CD4-positive, alpha-beta memory T cell (primary cell): ENCODE data around the gene MUC20. TPM values are rescaled to one million over a fixed set of nuclear protein-coding genes. Genes with fewer than 3 reads are reported as not detected.
"Not testable (repeated sequence)": the region's sequence is repeated elsewhere in the genome, so short reads cannot be mapped to it uniquely, and the experiment has no call there.

ENCODE experiments used
- CTCF ChIA-PET: fragments of 350-600 bp; sonication (Branson Sonifier 250); formaldehyde crosslinking; loops from one replicate; lab custom pipeline; 2021; ENCODE audit warnings: inconsistent platforms; ENCODE audit not compliant: partially characterized antibody; lab: Charles Lee
- POLR2A ChIA-PET: fragments of 350-600 bp; sonication (Branson Sonifier 250); formaldehyde crosslinking; loops from one replicate; lab custom pipeline; 2021; ENCODE audit not compliant: partially characterized antibody; lab: Charles Lee
- DNase-seq, 5 donors: peaks; one replicate each; pipeline versions ENCODE4 v3.0.0 to v3.0.0-alpha.2; 2020 to 2022; ENCODE audit warnings: mixed read lengths in 1 of 5
- H3K27ac ChIP-seq: one replicate; pipeline ENCODE4 v1.7.0; 2013; ENCODE audit warnings: low read depth, low read length
- H3K27me3 ChIP-seq: 2 replicates; pipeline ENCODE4 v1.7.0; 2013; ENCODE audit warnings: mild to moderate bottlenecking, low read length, moderate library complexity; ENCODE audit not compliant: insufficient read depth
- H3K36me3 ChIP-seq: 2 replicates; pipeline ENCODE4 v1.7.0; 2013; ENCODE audit warnings: mild to moderate bottlenecking, low read length, moderate library complexity; ENCODE audit not compliant: insufficient read depth
- H3K4me1 ChIP-seq: 2 replicates; pipeline ENCODE4 v1.7.0; 2013; ENCODE audit warnings: mild to moderate bottlenecking, low read length, moderate library complexity; ENCODE audit not compliant: insufficient read depth
- H3K4me3 ChIP-seq, 2 donors: one replicate each; pipeline ENCODE4 v1.7.0; 2013; ENCODE audit warnings: low read length in 2 of 2, mild to moderate bottlenecking in 1 of 2
- H3K9me3 ChIP-seq, 2 donors: one replicate each; pipeline ENCODE4 v1.7.0; 2013; ENCODE audit warnings: low read length in 2 of 2, control low read depth in 1 of 2; ENCODE audit not compliant: control insufficient read depth in 1 of 2
- H3K27ac Mint-ChIP-seq, 7 donors: one replicate each; pipeline ENCODE4 v1.8.0; 2020 to 2021; ENCODE audit warnings: mixed read lengths in 7 of 7, mild to moderate bottlenecking in 6 of 7, inconsistent platforms in 3 of 7, moderate library complexity in 3 of 7
- H3K27me3 Mint-ChIP-seq, 2 donors: one replicate each; pipeline ENCODE4 v1.8.0; 2020 to 2021; ENCODE audit warnings: mixed read lengths in 2 of 2
- H3K36me3 Mint-ChIP-seq, 2 donors: one replicate each; pipeline ENCODE4 v1.8.0; 2020 to 2021; ENCODE audit warnings: mixed read lengths in 2 of 2, inconsistent platforms in 1 of 2, mild to moderate bottlenecking in 1 of 2
- H3K4me1 Mint-ChIP-seq, 4 donors: one replicate each; pipeline ENCODE4 v1.8.0; 2020 to 2021; ENCODE audit warnings: mixed read lengths in 4 of 4, mild to moderate bottlenecking in 1 of 4
- H3K4me3 Mint-ChIP-seq, 8 donors: one replicate each; pipeline ENCODE4 v1.8.0; 2020 to 2021; ENCODE audit warnings: mixed read lengths in 8 of 8, mild to moderate bottlenecking in 7 of 8, moderate library complexity in 6 of 8, inconsistent platforms in 3 of 8
- H3K9me3 Mint-ChIP-seq, 8 donors: one replicate each; pipeline ENCODE4 v1.8.0; 2020 to 2021; ENCODE audit warnings: mixed read lengths in 8 of 8, mild to moderate bottlenecking in 5 of 8, inconsistent platforms in 3 of 8, moderate library complexity in 1 of 8
- intact Hi-C: fragments of 100-400 bp; cut with micrococcal nuclease; formaldehyde crosslinking; loops from one replicate; pipeline ENCODE4 v1.15.1; 2023
- polyA plus RNA-seq, 2 donors: library from polyadenylated mRNA; unstranded; fragments of 300-500 nt; fragmentation: Illumina TruSeq; gene quantifications; one replicate each; pipeline ENCODE4 v1.2.3, GENCODE V29; 2021
- total RNA-seq, 2 experiments: library from RNA; stranded (reverse); gene quantifications; one replicate each; pipeline ENCODE4 v1.2.3, GENCODE V29; 2021

Gene MUC20
- total and polyA plus RNA-seq, 4 experiments from 2014 or later, result 0.54 to 12.5 (median 5.3) TPM

DNA sequence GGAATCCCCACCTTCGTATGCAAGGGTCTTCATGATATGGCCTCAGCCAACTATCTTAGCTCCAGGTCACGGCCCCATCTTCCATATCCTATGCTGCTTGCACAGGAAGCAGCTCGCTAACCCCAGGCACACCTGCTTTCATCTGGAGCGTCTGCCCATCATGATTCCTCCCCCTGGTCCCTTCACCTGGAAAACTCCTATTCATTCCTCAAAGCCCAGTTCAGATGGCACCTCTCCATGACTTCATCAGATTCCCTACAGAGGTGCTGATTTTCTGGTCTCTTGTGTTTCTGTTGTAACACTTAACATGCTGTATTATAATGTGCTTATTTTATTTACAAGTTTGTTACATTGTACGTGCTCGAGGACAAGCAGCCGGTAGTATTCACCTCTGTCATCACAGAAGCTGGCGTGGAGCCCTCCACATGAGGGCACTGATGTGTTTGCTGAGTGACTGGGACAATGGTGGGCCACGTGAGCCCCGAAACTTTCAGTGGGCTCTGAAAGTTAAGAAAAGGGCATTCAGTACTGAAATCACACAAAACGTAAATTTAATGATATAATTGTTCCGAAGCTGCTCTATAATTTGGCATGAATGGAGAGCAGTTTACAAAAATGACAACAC is 16.2 kb downstream of the MUC20 start:
- Mint-ChIP-seq H3K36me3 (peaks cover 23 to 27% of the 10 kb centered on the region in 2 donors), H3K4me3 (no peak overlapping the region), H3K4me1 (no peaks in the 10 kb centered on the region), H3K27me3 (peaks cover 0 to 2% of the 10 kb centered on the region in 2 donors), H3K9me3 (peaks cover 0 to 5% (median 0%) of the 10 kb centered on the region in 8 donors), H3K27ac (no peak overlapping the region)
- Histone ChIP-seq H3K27me3 (no peaks in the 10 kb centered on the region), H3K27ac (no peak overlapping the region), H3K36me3 (no peaks in the 10 kb centered on the region), H3K4me1 (no peaks in the 10 kb centered on the region), H3K9me3 (no peaks in the 10 kb centered on the region), H3K4me3 (no peak overlapping the region)
- ChIA-PET CTCF (no interaction called here), POLR2A (no interaction called here)
- no peak for DNase-seq
- intact Hi-C loops, result no loop called here

DNA sequence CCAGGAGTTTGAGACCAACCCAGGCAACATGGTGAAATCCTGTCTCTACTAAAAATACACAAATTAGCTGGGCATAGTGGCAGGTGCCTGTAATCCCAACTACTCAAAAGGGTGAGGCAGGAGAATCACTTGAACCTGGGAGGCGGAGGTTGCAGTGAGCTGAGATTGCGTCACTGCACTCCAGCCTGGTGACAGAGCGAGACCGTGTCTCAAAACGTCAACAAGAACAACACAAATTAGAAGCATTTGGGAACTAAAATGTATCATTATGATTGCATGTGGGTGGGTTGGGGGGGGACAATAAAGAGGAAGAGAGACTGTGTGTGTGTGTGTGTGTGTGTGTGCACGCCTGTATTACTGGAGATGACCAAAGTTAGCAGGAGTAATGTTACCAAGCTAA is 17.0 kb downstream of the MUC20 start:
- H3K4me1 ChIP-seq, H3K27me3 ChIP-seq, H3K4me3 ChIP-seq, H3K36me3 ChIP-seq, CTCF ChIA-PET, H3K4me3 Mint-ChIP-seq, POLR2A ChIA-PET, DNase-seq, H3K9me3 ChIP-seq, H3K9me3 Mint-ChIP-seq, intact Hi-C loops, H3K4me1 Mint-ChIP-seq, H3K27ac Mint-ChIP-seq, H3K27ac ChIP-seq, H3K27me3 Mint-ChIP-seq: not testable (repeated sequence)
- H3K36me3 Mint-ChIP-seq, result peaks cover 21 to 23% of the 10 kb centered on the region in 2 donors

DNA sequence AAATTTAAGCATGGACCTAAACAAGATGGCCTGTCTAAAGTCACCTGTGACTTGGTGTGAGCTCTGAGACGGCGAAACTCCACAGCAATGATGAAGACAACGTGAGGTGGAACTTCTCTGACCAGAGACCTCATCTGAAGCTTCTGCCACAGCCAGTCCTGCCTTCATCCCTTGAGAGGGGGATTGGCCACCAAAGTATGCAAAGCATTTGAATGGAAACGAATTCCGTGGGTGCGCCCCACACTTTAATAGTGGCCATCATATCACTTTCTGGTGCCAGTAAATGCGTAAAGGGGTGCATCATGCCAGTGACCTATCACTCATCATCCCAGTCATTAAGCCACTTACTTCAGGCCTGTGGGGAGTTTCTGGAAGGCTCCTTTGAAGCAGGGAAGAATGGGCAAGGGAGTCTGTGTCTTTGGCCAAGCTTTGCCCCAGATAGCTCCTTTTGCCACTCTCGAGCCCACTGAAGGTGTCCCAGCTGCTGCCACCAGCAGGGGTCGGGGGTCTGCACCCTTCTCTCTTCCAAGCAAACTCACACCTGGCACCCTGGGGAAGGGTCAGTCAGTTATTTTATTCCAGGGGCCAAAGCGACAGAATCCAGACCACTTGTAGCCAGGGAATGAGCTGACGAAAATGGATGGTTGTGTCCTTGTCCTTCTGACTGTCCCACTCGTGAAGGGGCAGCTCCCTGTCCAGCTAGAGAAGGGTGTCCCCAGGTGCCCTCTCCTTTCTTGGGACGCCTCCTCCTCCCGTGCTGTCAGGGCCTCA is 17.7 kb downstream of the MUC20 start:
- Mint-ChIP-seq H3K27ac (no peak overlapping the region), H3K4me1 (no peaks in the 10 kb centered on the region), H3K36me3 (peaks cover 14 to 20% of the 10 kb centered on the region in 2 donors), H3K4me3 (no peak overlapping the region), H3K27me3 (peaks cover 0 to 3% of the 10 kb centered on the region in 2 donors), H3K9me3 (peaks cover 0 to 3% (median 0%) of the 10 kb centered on the region in 8 donors)
- ChIA-PET CTCF (interaction anchor here (1.2 kb wide), 1 partner anchor 9 kb away, joined by 5 read pairs; no protein-coding TSS in a partner anchor), POLR2A (no interaction called here)
- H3K36me3 ChIP-seq, result no peaks in the 10 kb centered on the region
- H3K9me3 ChIP-seq, result no peaks in the 10 kb centered on the region
- no peak overlapping the region for H3K4me3 ChIP-seq
- H3K27me3 ChIP-seq, result no peaks in the 10 kb centered on the region
- H3K4me1 ChIP-seq, result no peaks in the 10 kb centered on the region
- intact Hi-C loops, result no loop called here
- no peak for DNase-seq
- H3K27ac ChIP-seq, result no peak overlapping the region

DNA sequence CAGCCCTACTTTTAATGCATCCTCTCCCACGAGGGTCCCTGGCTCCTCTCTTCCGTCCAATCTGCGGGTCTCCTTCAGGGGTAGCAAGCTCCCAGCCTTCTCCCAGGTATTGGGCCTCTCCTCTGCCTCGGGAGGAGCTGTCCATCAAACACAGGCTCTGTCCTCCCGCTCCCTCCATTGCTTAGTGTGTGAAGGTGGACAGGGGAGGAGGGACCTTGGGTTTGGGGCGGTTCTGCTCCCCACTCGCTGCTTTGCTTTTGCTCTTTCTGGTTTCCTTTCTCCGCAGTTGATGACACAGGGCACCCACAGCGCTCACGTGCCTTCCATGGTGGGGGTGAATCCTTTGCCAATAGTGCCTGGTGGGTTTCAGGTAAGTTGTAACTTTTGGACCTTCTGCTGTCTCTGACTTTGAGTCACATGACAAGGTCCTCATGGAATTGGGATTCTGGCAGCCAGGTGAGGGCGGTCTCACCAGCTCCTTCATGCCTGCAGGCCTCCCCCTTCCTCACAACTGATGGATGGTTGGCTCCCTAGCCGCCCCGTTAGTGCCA is 18.9 kb downstream of the MUC20 start:
- intact Hi-C loops, result no loop called here
- no peak overlapping the region for H3K27ac Mint-ChIP-seq

DNA sequence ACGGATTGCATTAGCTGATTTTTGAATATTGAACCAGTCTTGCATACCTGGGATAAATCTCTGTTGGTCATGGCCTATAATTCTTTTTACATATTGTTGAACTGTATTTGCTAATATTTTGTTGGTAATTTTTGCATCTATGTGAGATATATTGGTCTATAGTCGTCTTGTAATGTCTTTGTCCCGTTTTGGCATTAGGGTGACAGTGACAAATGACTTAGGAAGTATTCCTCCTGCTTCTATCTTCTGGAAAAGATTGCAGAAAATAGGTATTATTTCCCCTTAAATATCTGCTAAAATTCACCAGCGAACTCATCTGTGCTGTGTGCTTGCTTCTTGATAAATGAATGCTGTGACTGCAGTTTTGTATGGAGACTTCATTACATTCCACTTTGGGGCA is 23.7 kb downstream of the MUC20 start:
- Histone ChIP-seq H3K4me3 (no peak overlapping the region), H3K9me3 (no peaks in the 10 kb centered on the region), H3K27ac (no peak overlapping the region), H3K36me3 (no peaks in the 10 kb centered on the region), H3K4me1 (no peaks in the 10 kb centered on the region), H3K27me3 (no peaks in the 10 kb centered on the region)
- Mint-ChIP-seq H3K4me3 (no peak overlapping the region), H3K27me3 (peaks cover 0 to 3% of the 10 kb centered on the region in 2 donors), H3K4me1 (peaks cover 0 to 9% (median 4%) of the 10 kb centered on the region in 4 donors), H3K36me3 (no peaks in the 10 kb centered on the region), H3K9me3 (peaks cover 0 to 4% (median 0%) of the 10 kb centered on the region in 8 donors), H3K27ac (no peak overlapping the region)
- POLR2A ChIA-PET, result no interaction called here
- CTCF ChIA-PET, result no interaction called here
- DNase-seq, result no peak
- intact Hi-C loops, result no loop called here

More for the DNA sequence above, 18.9 kb downstream of the MUC20 start:
- Histone ChIP-seq H3K9me3 (no peaks in the 10 kb centered on the region), H3K27me3 (no peaks in the 10 kb centered on the region), H3K27ac (no peak overlapping the region), H3K4me1 (no peaks in the 10 kb centered on the region), H3K4me3 (no peak overlapping the region), H3K36me3 (no peaks in the 10 kb centered on the region)
- DNase-seq, result no peak
- peaks cover 12 to 18% of the 10 kb centered on the region in 2 donors for H3K36me3 Mint-ChIP-seq
- H3K27me3 Mint-ChIP-seq, result peaks cover 0 to 3% of the 10 kb centered on the region in 2 donors
- ChIA-PET CTCF (no interaction called here), POLR2A (no interaction called here)
- peaks cover 0 to 3% (median 0%) of the 10 kb centered on the region in 8 donors for H3K9me3 Mint-ChIP-seq
- no peaks in the 10 kb centered on the region for H3K4me1 Mint-ChIP-seq
- no peak overlapping the region for H3K4me3 Mint-ChIP-seq

DNA sequence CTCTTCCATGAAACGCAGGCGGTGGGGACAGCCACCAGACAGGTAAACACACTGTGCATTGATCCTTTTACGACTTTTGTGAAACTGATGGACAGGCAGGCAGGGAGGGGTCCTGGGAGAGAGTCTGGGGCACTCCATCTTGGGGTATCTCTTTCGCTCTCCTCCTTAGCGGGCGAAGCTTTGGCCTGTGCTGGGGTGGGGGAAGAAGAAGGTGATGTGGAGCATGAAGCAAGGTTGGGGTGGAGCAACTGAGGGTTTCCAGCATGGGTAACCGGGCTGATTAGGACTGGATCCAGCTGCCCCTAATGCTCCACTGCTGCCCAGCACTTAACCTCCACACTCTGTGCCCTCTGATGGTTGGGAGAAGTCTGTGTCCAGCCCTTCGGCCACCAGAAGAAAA is 25.6 kb downstream of the MUC20 start:
- no peaks in the 10 kb centered on the region for H3K36me3 Mint-ChIP-seq
- no peak overlapping the region for H3K27ac Mint-ChIP-seq
- DNase-seq, result no peak
- ChIA-PET POLR2A (no interaction called here), CTCF (interaction anchor here (1.2 kb wide), 1 partner anchor 104 kb away, joined by 3 read pairs; no protein-coding TSS in a partner anchor)
- intact Hi-C loops, result loop anchor here (5.0 kb wide), 1 partner anchor 194 kb away; no protein-coding TSS in a partner anchor
- H3K4me3 Mint-ChIP-seq, result peak overlapping the region in 1 of 8 donors; percentile 52
- no peak overlapping the region for H3K27ac ChIP-seq
- no peaks in the 10 kb centered on the region for H3K36me3 ChIP-seq
- no peaks in the 10 kb centered on the region for H3K4me1 ChIP-seq
- peaks cover 0 to 3% of the 10 kb centered on the region in 2 donors for H3K27me3 Mint-ChIP-seq
- peaks cover 0 to 2% (median 0%) of the 10 kb centered on the region in 8 donors for H3K9me3 Mint-ChIP-seq
- H3K27me3 ChIP-seq, result no peaks in the 10 kb centered on the region
- peaks cover 0 to 9% (median 4%) of the 10 kb centered on the region in 4 donors for H3K4me1 Mint-ChIP-seq
- H3K4me3 ChIP-seq, result no peak overlapping the region
- no peaks in the 10 kb centered on the region for H3K9me3 ChIP-seq

DNA sequence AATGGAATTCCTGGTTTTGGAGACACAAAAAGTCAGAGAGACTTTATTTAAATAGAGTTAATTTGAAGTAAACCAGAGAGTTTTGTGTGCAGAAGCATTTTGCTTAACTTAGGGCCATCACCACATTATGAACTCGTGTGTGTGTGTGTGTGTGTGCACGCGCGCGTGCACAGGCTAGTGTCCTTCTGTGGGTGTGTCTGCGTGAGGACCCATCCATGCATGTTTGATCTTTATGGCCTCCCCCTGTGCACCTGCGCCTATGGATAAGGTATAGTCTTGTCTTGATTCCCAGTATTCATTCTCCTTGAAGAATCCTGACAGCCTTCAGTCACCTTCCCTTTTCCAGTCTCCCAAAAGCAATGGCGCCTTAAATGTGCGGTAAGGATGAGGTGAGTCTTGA is 26.0 kb downstream of the MUC20 start:
- Histone ChIP-seq H3K4me1 (no peaks in the 10 kb centered on the region), H3K36me3 (no peaks in the 10 kb centered on the region), H3K27ac (no peak overlapping the region), H3K9me3 (no peaks in the 10 kb centered on the region), H3K27me3 (no peaks in the 10 kb centered on the region), H3K4me3 (no peak overlapping the region)
- ChIA-PET CTCF (interaction anchor here (1.0 to 1.2 kb wide), 2 partner anchors 8 to 104 kb away, joined by 3 to 5 read pairs; no protein-coding TSS in a partner anchor), POLR2A (no interaction called here)
- DNase-seq, result no peak
- peak overlapping the region in 2 of 7 donors; percentile 30 to 71 for H3K27ac Mint-ChIP-seq
- H3K36me3 Mint-ChIP-seq, result no peaks in the 10 kb centered on the region
- peaks cover 0 to 9% (median 4%) of the 10 kb centered on the region in 4 donors for H3K4me1 Mint-ChIP-seq
- peak overlapping the region in 2 of 8 donors; percentile 2 to 52 for H3K4me3 Mint-ChIP-seq
- peaks cover 0 to 3% of the 10 kb centered on the region in 2 donors for H3K27me3 Mint-ChIP-seq
- H3K9me3 Mint-ChIP-seq, result peaks cover 0 to 2% (median 0%) of the 10 kb centered on the region in 8 donors
- intact Hi-C loops, result loop anchor here (5.0 kb wide), 1 partner anchor 194 kb away; no protein-coding TSS in a partner anchor
